Measurements from ENCODE around the gene NBL1. TPM values are rescaled to one million over a fixed set of nuclear protein-coding genes. Genes with fewer than 3 reads are reported as not detected.

Gene NBL1
- total and polyA plus RNA-seq, 9 donors: 127 to 852 (median 525) TPM

GRCh38 chr1:19618428-19618827 is 25.7 kb upstream of the NBL1 start:
- peaks cover 14% of the 10 kb centered on the region for H3K4me1 ChIP-seq (ENCODE audit: insufficient read depth)
- 94 to 97% (median 97%) methylated on average over 3 of the region's 3 CpGs for WGBS, 3 donors

GRCh38 chr1:19619697-19620384 is 24.3 kb upstream of the NBL1 start:
- no peak for TF ChIP-seq POLR2A (IDR thresholded peaks at IDR 0.05)
- no peak for TF ChIP-seq CTCF (IDR thresholded peaks at IDR 0.05)
- no peak for TF ChIP-seq EP300 (IDR thresholded peaks at IDR 0.05)
- peaks cover 12% of the 10 kb centered on the region for H3K4me1 ChIP-seq (ENCODE audit: insufficient read depth)
- H3K27me3 ChIP-seq: no peaks in the 10 kb centered on the region
- H3K36me3 ChIP-seq: no peaks in the 10 kb centered on the region
- no peak overlapping the region for H3K4me3 ChIP-seq
- intact Hi-C loops (cut with DNase I): no loop called here
- H3K9me3 ChIP-seq: no peaks in the 10 kb centered on the region
- H3K27ac ChIP-seq: no peak overlapping the region
- 58 to 67% (median 67%) methylated on average over 3 of the region's 3 CpGs for WGBS, 3 donors
- no peak for DNase-seq

More at GRCh38 chr1:19618428-19618827, 25.7 kb upstream of the NBL1 start:
- no peak for DNase-seq
- H3K9me3 ChIP-seq: no peaks in the 10 kb centered on the region
- no peak overlapping the region for H3K27ac ChIP-seq
- no peaks in the 10 kb centered on the region for H3K27me3 ChIP-seq
- no peaks in the 10 kb centered on the region for H3K36me3 ChIP-seq
- no peak overlapping the region for H3K4me3 ChIP-seq
- intact Hi-C loops (cut with DNase I): no loop called here
- TF ChIP-seq POLR2A (IDR thresholded peaks at IDR 0.05) (no peak), EP300 (IDR thresholded peaks at IDR 0.05) (no peak), CTCF (IDR thresholded peaks at IDR 0.05) (no peak)

- Histone ChIP-seq H3K4me1 (ENCODE audit: insufficient read depth) (peaks cover 10% of the 10 kb centered on the region), H3K4me3 (no peak overlapping the region), H3K27me3 (no peaks in the 10 kb centered on the region), H3K9me3 (no peaks in the 10 kb centered on the region), H3K36me3 (no peaks in the 10 kb centered on the region), H3K27ac (no peak overlapping the region)
- intact Hi-C loops (cut with DNase I): no loop called here
- TF ChIP-seq POLR2A (IDR thresholded peaks at IDR 0.05) (no peak), EP300 (IDR thresholded peaks at IDR 0.05) (no peak), CTCF (IDR thresholded peaks at IDR 0.05) (no peak)
- 21 to 44% (median 23%) methylated on average over 3 of the region's 3 CpGs for WGBS, 3 donors
- no peak for DNase-seq
Measured at GRCh38 chr1:19620786-19621185, 23.3 kb upstream of the NBL1 start.

GRCh38 chr1:19621274-19621950 is 22.7 kb upstream of the NBL1 start:
- Histone ChIP-seq H3K36me3 (no peaks in the 10 kb centered on the region), H3K4me1 (ENCODE audit: insufficient read depth) (peaks cover 15% of the 10 kb centered on the region), H3K27ac (no peak overlapping the region), H3K27me3 (no peaks in the 10 kb centered on the region), H3K9me3 (no peaks in the 10 kb centered on the region), H3K4me3 (no peak overlapping the region)
- 90 to 95% (median 91%) methylated on average over 4 of the region's 4 CpGs for WGBS, 3 donors
- no peak for DNase-seq
- TF ChIP-seq EP300 (IDR thresholded peaks at IDR 0.05) (no peak), CTCF (IDR thresholded peaks at IDR 0.05) (no peak), POLR2A (IDR thresholded peaks at IDR 0.05) (no peak)
- intact Hi-C loops (cut with DNase I): no loop called here

Data from ovary (tissue), 9 donors.